Omental fat pad (tissue), 4 donors: ENCODE data around the gene PLEKHA1. TPM values are rescaled to one million over a fixed set of nuclear protein-coding genes. Genes with fewer than 3 reads are reported as not detected.

Experiments used
- ATAC-seq: fragments of 150-250 bp; one replicate; pipeline ENCODE4 v1.9.1; 2016; ENCODE audit warnings: mild to moderate bottlenecking, moderate library complexity; ENCODE audit not compliant: low FRiP score
- DNase-seq: peaks from one replicate; pipeline ENCODE4 v3.0.0-alpha.2; 2019; ENCODE audit warnings: low spot score
- total RNA-seq, 4 donors: library from RNA; depleted of rRNA; stranded (reverse); fragments of >200 nt; gene quantifications; one replicate each; pipeline ENCODE4 v1.1.0, GENCODE V29; 2016
- TF ChIP-seq, protein P1 (sequence below), 3 donors: fragments of 450-650 bp; IDR thresholded peaks; one replicate each; pipeline ENCODE4 v1.5.1; 2016 to 2017; ENCODE audit warnings: antibody characterized with exemption in 3 of 3, mild to moderate bottlenecking in 3 of 3, moderate library complexity in 2 of 3

PLEKHA1 gene
- total RNA-seq, 4 donors from 2014 or later, result 22.9 to 30.8 (median 26.8) TPM

DNA sequence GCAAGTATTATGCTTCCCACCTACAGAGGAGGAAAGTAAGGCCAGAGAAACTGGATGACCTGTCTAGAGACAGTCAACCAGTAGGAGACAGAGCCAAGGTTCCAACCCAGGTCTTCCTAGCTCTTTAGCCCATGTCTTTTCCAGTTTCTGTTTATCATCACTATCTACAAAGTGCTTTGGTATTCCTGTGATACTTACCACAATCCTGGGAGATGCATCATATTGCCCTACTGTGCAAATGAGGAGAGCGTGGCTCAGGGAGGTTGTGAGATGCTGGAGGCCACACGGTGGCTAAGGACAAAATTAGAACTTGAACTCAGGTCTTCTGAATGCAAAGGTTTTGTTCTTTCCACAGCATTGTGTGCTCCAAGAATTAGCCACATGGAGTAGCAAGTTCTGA is 11.2 kb upstream of the PLEKHA1 start:
- TF ChIP-seq, protein P1, sequence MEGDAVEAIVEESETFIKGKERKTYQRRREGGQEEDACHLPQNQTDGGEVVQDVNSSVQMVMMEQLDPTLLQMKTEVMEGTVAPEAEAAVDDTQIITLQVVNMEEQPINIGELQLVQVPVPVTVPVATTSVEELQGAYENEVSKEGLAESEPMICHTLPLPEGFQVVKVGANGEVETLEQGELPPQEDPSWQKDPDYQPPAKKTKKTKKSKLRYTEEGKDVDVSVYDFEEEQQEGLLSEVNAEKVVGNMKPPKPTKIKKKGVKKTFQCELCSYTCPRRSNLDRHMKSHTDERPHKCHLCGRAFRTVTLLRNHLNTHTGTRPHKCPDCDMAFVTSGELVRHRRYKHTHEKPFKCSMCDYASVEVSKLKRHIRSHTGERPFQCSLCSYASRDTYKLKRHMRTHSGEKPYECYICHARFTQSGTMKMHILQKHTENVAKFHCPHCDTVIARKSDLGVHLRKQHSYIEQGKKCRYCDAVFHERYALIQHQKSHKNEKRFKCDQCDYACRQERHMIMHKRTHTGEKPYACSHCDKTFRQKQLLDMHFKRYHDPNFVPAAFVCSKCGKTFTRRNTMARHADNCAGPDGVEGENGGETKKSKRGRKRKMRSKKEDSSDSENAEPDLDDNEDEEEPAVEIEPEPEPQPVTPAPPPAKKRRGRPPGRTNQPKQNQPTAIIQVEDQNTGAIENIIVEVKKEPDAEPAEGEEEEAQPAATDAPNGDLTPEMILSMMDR (IDR thresholded peaks at IDR 0.05), result no peak
- no peak for DNase-seq
- no peak for ATAC-seq

DNA sequence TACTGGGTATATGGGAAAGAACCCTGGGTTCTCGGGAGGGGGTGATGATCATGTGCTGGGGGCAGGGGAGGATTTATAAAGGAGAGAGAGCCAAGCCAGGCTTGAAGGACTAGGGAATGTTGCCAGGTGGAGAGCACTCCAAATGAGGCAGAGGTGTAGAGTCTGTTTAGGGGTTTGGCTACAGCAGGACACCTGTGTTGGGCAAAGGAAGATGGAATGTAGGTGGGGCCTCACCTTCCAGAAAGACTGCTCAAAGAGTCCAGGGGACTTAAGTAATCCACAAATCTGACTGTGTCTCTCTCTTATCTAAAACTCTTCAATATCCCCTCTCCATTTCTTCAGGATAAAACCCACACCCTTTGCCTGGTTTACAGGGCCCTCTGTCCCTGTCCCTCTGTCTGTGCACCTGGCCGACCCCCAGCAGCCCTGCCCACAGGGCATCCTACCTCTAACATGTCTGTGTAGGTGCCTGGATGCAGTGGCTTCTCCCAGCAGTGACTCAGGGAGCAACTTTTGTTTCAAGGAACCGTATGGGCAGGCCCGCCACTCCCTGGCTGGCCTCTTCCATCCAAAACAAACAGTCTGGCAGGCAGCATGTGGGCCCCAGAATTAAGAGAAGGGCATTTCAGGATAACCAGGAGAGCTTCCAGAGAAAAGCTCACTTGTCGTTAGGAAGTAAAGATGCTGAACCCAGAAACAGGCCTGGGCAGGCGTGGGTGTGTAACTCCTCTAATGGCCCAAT is 10.6 kb upstream of the PLEKHA1 start:
- TF ChIP-seq, protein P1 (IDR thresholded peaks at IDR 0.05), result no peak
- DNase-seq (no peak), ATAC-seq (no peak)

DNA sequence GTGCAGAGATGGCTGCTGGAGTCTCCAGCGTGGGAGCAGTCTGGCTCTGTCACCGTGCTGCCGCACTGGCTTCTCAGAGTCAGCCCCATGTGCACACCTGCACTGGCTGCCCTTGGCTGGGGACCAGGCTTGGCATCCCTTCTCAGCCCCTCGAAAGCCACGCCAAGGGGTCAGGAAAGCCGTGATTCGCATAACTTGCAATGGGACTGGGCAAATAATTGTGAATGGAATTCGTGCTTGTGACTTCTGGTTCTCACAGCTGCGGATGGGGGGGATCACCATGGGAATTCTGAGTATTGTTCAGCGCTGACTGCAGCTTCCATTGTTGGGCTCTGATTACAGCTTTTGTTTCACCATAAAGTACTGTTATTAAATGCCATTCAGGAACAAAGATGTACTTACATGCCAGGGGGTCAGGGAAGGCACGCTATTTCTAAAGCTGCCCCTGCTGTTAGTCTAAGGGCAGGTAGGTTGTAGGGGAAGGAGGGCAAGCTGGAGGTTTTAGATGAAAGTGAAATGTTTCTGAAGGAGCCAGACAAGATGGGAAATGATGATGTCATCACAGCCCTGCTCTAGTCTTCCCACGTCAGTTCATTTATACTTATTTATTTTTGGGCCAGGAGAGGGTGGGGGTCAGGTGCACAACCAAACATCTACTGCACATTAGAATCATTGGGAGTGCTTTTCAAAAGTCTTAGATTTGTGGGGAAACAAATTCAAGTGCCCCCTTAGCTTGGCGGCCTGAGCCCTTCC is 5.8 kb upstream of the PLEKHA1 start:
- TF ChIP-seq, protein P1 (IDR thresholded peaks at IDR 0.05), result no peak
- DNase-seq (no peak), ATAC-seq (no peak)

DNA sequence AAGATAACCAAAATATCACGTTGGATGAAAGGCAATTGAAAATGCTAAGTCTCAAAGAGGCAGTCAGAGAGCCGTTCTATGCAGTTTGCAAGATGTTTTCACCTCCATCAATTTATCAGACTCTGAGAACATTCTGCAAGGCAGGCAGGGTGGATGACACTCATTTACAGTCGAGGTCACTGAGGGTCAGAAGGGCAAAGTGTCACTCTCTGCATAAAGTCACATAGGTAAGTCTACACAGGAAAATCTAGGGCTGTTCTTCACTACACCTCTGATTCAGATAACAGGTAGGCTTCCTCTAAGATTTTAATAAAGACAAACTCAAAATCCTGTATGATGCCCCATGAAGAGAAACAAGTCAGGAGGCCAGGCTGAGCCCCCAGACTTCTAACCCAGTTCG is 1.4 kb upstream of the PLEKHA1 start:
- TF ChIP-seq, protein P1 (IDR thresholded peaks at IDR 0.05), result no peak
- DNase-seq (no peak), ATAC-seq (no peak)

DNA sequence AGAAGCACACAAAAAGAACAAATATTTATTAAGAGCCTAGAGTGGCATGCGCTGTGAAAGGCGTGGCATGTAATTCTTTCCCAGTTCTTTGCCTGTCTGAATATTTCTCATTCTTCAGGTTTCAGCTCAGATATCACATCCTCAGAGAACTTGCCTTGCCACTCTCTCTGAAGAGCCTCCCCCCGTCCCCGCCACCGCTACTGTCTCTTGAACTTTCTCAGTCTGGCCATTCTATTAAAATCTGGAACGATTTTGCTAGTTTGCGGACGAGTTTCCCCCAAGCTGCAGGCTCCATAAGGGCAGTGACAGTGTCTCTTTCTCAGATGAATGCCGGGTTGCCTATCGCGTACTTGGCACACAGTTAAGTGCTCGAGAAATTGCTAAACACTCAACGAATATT is 787 bp upstream of the PLEKHA1 start:
- ATAC-seq (peak; percentile 2), DNase-seq (no peak)
- TF ChIP-seq, protein P1 (IDR thresholded peaks at IDR 0.05), result no peak

DNA sequence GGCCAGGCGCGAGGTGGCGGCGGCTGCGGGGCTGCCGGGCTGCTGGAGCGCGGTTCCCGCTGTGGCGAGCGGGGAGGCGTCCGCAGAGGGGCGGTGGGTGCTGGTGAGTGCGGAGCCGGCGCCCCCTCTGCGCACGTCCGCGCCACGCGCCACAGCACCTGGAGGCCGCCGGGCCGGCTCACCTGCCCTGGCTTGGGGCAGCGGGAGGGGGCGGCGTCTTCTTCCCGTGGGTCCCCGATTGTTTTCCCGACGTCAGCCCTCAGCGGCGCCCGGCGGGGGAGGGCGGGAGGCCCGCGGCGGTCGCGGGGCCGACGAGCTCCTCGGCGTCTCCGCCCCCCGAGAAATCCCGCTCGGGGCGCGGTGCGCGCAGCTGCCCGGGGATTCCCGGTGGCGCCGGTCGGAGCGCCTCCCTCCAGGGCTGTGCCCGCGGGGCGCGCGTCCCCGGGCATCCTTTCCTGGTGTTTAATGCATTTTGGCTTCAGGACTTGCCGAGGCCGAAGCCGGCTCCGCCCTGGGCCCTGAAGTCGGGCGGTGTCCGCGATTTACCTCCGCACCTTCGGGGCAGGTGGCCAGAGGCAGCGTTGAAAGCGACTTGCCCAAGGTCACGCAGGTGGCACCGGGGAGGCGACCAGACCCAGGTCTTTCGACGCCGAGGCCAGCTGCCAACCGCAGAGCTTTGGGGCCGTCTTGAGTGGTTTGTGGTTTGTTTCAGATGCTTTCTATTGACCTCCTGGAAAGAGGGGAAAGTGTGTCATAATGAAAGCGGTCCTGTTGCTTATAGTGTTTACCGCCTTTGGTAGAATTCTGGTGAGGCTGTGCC is 561 bp downstream of the PLEKHA1 start:
- peak; percentile 35 for DNase-seq
- TF ChIP-seq, protein P1 (IDR thresholded peaks at IDR 0.05), result no peak
- ATAC-seq, result peak; percentile 76
